ENCODE results near the gene DOCK1. TPM values are rescaled to one million over a fixed set of nuclear protein-coding genes. Genes with fewer than 3 reads are reported as not detected.

Gene DOCK1
- total RNA-seq, 2 donors from 2014 or later = 52.9 to 76.7 TPM

- no peaks in the 10 kb centered on the region for H3K27me3 ChIP-seq (replicated peaks; ENCODE audit: insufficient read depth)
- no peaks in the 10 kb centered on the region for H3K4me1 ChIP-seq (ENCODE audit: control insufficient read depth in 1 of 2, low read depth in 2 of 2)
- no peaks in the 10 kb centered on the region for H3K9me3 ChIP-seq
- H3K36me3 ChIP-seq = no peaks in the 10 kb centered on the region
- DNase-seq (ENCODE audit: low spot score) (no peak), ATAC-seq (ENCODE audit: insufficient number of reproducible peaks, low FRiP score, low read depth) (no peak)
- H3K27ac ChIP-seq = no peak overlapping the region
- TF ChIP-seq CTCF (IDR thresholded peaks at IDR 0.05) = no peak
- no peak overlapping the region for H3K4me3 ChIP-seq
These were observed 232.2 kb downstream of the DOCK1 start for GRCh38 chr10:127137391-127137790.

GRCh38 chr10:127142136-127142535 is 236.9 kb downstream of the DOCK1 start:
- Histone ChIP-seq H3K4me1 (ENCODE audit: control insufficient read depth in 1 of 2, low read depth in 2 of 2) (no peaks in the 10 kb centered on the region), H3K27me3 (replicated peaks; ENCODE audit: insufficient read depth) (no peaks in the 10 kb centered on the region), H3K9me3 (no peaks in the 10 kb centered on the region), H3K36me3 (no peaks in the 10 kb centered on the region), H3K4me3 (no peak overlapping the region), H3K27ac (no peak overlapping the region)
- no peak for TF ChIP-seq CTCF (IDR thresholded peaks at IDR 0.05)
- ATAC-seq (ENCODE audit: insufficient number of reproducible peaks, low FRiP score, low read depth) (no peak), DNase-seq (ENCODE audit: low spot score) (no peak)

GRCh38 chr10:127142856-127143255 is 237.6 kb downstream of the DOCK1 start:
- ATAC-seq (ENCODE audit: insufficient number of reproducible peaks, low FRiP score, low read depth) (no peak), DNase-seq (ENCODE audit: low spot score) (no peak)
- no peak for TF ChIP-seq CTCF (IDR thresholded peaks at IDR 0.05)
- no peaks in the 10 kb centered on the region for H3K27me3 ChIP-seq (replicated peaks; ENCODE audit: insufficient read depth)
- H3K9me3 ChIP-seq = no peaks in the 10 kb centered on the region
- no peak overlapping the region for H3K4me3 ChIP-seq
- no peak overlapping the region for H3K27ac ChIP-seq
- no peaks in the 10 kb centered on the region for H3K4me1 ChIP-seq (ENCODE audit: control insufficient read depth in 1 of 2, low read depth in 2 of 2)
- H3K36me3 ChIP-seq = no peaks in the 10 kb centered on the region

- no peak overlapping the region for H3K4me3 ChIP-seq
- no peak for TF ChIP-seq CTCF (IDR thresholded peaks at IDR 0.05)
- no peak overlapping the region for H3K27ac ChIP-seq
- ATAC-seq (ENCODE audit: insufficient number of reproducible peaks, low FRiP score, low read depth) (no peak), DNase-seq (ENCODE audit: low spot score) (no peak)
- H3K4me1 ChIP-seq (ENCODE audit: control insufficient read depth in 1 of 2, low read depth in 2 of 2) = no peaks in the 10 kb centered on the region
- H3K36me3 ChIP-seq = no peaks in the 10 kb centered on the region
- no peaks in the 10 kb centered on the region for H3K27me3 ChIP-seq (replicated peaks; ENCODE audit: insufficient read depth)
- no peaks in the 10 kb centered on the region for H3K9me3 ChIP-seq
These were observed 239.9 kb downstream of the DOCK1 start for GRCh38 chr10:127145173-127145572.

GRCh38 chr10:127146661-127147060 is 241.4 kb downstream of the DOCK1 start:
- Histone ChIP-seq H3K36me3 (no peaks in the 10 kb centered on the region), H3K27ac (no peak overlapping the region), H3K27me3 (replicated peaks; ENCODE audit: insufficient read depth) (no peaks in the 10 kb centered on the region), H3K4me3 (no peak overlapping the region), H3K9me3 (no peaks in the 10 kb centered on the region), H3K4me1 (ENCODE audit: control insufficient read depth in 1 of 2, low read depth in 2 of 2) (no peaks in the 10 kb centered on the region)
- TF ChIP-seq CTCF (IDR thresholded peaks at IDR 0.05) = no peak
- ATAC-seq (ENCODE audit: insufficient number of reproducible peaks, low FRiP score, low read depth) (no peak), DNase-seq (ENCODE audit: low spot score) (no peak)
